Measurements from ENCODE around the gene MPPED2. TPM values are rescaled to one million over a fixed set of nuclear protein-coding genes. Genes with fewer than 3 reads are reported as not detected.

MPPED2 gene
- total and polyA plus RNA-seq, 10 of the 15 experiments (the other 5 are each of a cell fraction or from before 2014, with no cell fraction given), result not detected

- Histone ChIP-seq H3K4me3 (no peak overlapping the region), H3K79me2 (ENCODE audit: control insufficient read depth, insufficient read depth, low read length) (no peaks in the 10 kb centered on the region), H2AFZ (ENCODE audit: control insufficient read depth, low read depth, low read length) (no peak overlapping the region), H3K4me2 (ENCODE audit: control insufficient read depth, insufficient read depth) (no peak overlapping the region), H3K27me3 (replicated peaks in 1 of 2; ENCODE audit: control insufficient read depth in 2 of 2, insufficient read depth in 2 of 2, low read length in 1 of 2) (no peaks in the 10 kb centered on the region; a peak in 1 of 4 replicates), H3K4me1 (ENCODE audit: control insufficient read depth, insufficient read depth, low read length) (no peaks in the 10 kb centered on the region), H3K27ac (ENCODE audit: control insufficient read depth, insufficient read depth) (no peak overlapping the region), H3K9ac (ENCODE audit: control insufficient read depth, insufficient read depth, low read length) (no peak overlapping the region), H3K9me3 (replicated peaks; ENCODE audit: control insufficient read depth, insufficient read depth, low read length) (no peaks in the 10 kb centered on the region), H4K20me1 (ENCODE audit: control insufficient read depth, insufficient read depth) (no peaks in the 10 kb centered on the region), H3K36me3 (ENCODE audit: control insufficient read depth in 2 of 2, insufficient read depth in 2 of 2, low read length in 1 of 2) (no peaks in the 10 kb centered on the region)
- BruUV-seq (replicated peaks), result no TSS peak
- in situ Hi-C loops (cut with MboI) (no loop called here), intact Hi-C loops (cut with micrococcal nuclease; ENCODE audit: unreplicated experiment) (no loop called here)
- ATAC-seq, result no peak
- ChIA-PET POLR2A (no interaction called here), RAD21 (ENCODE audit: unreplicated experiment) (no interaction called here), CTCF (no interaction called here), SMC1A (ENCODE audit: uncharacterized antibody, unreplicated experiment) (interaction anchor here (1.2 kb wide), 1 partner anchor 9 kb away, joined by 3 read pairs; no protein-coding TSS in a partner anchor)
- WGBS (ENCODE audit: insufficient coverage, insufficient replicate concordance, low lambda C conversion rate, missing lambda C conversion rate), result 0% methylated on average over 3 of the region's 3 CpGs
- no peak for FAIRE-seq
- DNase-seq (ENCODE audit: low read depth, low spot score), result no peak
- no peak for TF ChIP-seq JUNB (IDR thresholded peaks at IDR 0.05)
- no peak for TF ChIP-seq E2F8 (IDR thresholded peaks at IDR 0.05; ENCODE audit: low read depth, partially characterized antibody)
- no peak for TF ChIP-seq NBN (IDR thresholded peaks at IDR 0.05)
- TF ChIP-seq IKZF2 (IDR thresholded peaks at IDR 0.05), result no peak
- TF ChIP-seq SRF (IDR thresholded peaks at IDR 0.05; ENCODE audit: low read depth in 2 of 2, low read length in 2 of 2), result no peak
- TF ChIP-seq SUPT20H (IDR thresholded peaks at IDR 0.05; ENCODE audit: borderline replicate concordance, control insufficient read depth, low read depth, low read length), result no peak
- no peak for TF ChIP-seq CUX1 (IDR thresholded peaks at IDR 0.05; ENCODE audit: insufficient replicate concordance, low read depth, low read length)
- no peak for TF ChIP-seq FOXM1 (IDR thresholded peaks at IDR 0.05; ENCODE audit: low read depth, low read length)
- no peak for TF ChIP-seq BCL11A (IDR thresholded peaks at IDR 0.05; ENCODE audit: low read depth, low read length)
- no peak for TF ChIP-seq ESRRA (IDR thresholded peaks at IDR 0.05; ENCODE audit: low read length)
- no peak for TF ChIP-seq TCF12 (IDR thresholded peaks at IDR 0.05; ENCODE audit: low read depth, low read length)
- no peak for TF ChIP-seq NFYB (IDR thresholded peaks at IDR 0.05; ENCODE audit: insufficient read depth, low read depth, low read length)
- no peak for TF ChIP-seq POLR2A (IDR thresholded peaks at IDR 0.05; ENCODE audit: low read depth, low read length)
- no peak for TF ChIP-seq SIN3A (IDR thresholded peaks at IDR 0.05; ENCODE audit: low read depth, low read length)
- TF ChIP-seq ZNF687 (IDR thresholded peaks at IDR 0.05), result no peak
Observed at GRCh38 chr11:30566482-30566881, 19.7 kb downstream of the MPPED2 start.

Data from GM12878 (cell line).